Fibroblast of lung (primary cell): ENCODE measurements around the gene INTS2. TPM values are rescaled to one million over a fixed set of nuclear protein-coding genes. Genes with fewer than 3 reads are reported as not detected.

Experiments
- DNase-seq, 2 donors: peaks; one replicate each; pipeline versions ENCODE4 v3.0.0 to v3.0.0-alpha.2; 2010; ENCODE audit warnings: low read depth in 2 of 2
- H2AFZ ChIP-seq: 2 replicates; pipeline ENCODE4 v1.5.1; 2012; ENCODE audit warnings: low read length, control low read depth, inconsistent platforms
- H3K27ac ChIP-seq: 2 replicates; pipeline ENCODE4 v1.5.1; 2011; ENCODE audit warnings: low read length, control low read depth; ENCODE audit not compliant: insufficient read depth
- H3K27me3 ChIP-seq: 2 replicates; pipeline ENCODE4 v1.5.1; 2011; ENCODE audit warnings: mild to moderate bottlenecking, low read length; ENCODE audit not compliant: control insufficient read depth, insufficient read depth
- H3K36me3 ChIP-seq: 2 replicates; pipeline ENCODE4 v1.5.1; 2011; ENCODE audit warnings: low read length; ENCODE audit not compliant: control insufficient read depth, insufficient read depth
- H3K4me1 ChIP-seq: 2 replicates; pipeline ENCODE4 v1.5.1; 2011; ENCODE audit warnings: low read length; ENCODE audit not compliant: control insufficient read depth, insufficient read depth; ENCODE audit errors: extremely low read depth
- H3K4me2 ChIP-seq: 2 replicates; pipeline ENCODE4 v1.5.1; 2011; ENCODE audit warnings: low read length, control low read depth; ENCODE audit not compliant: insufficient read depth; ENCODE audit errors: extremely low read depth
- H3K4me3 ChIP-seq, 4 experiments: fragments of 200-600 bp in 1 of 4; sonication (generic) in 1 of 4; replicated peaks in 1 of 4; 2 replicates each; pipeline ENCODE4 v1.5.1; 2011 to 2016; ENCODE audit warnings: low read length in 4 of 4, low read depth in 3 of 4, mild to moderate bottlenecking in 3 of 4, control low read depth in 2 of 4, inconsistent platforms in 1 of 4, mixed read lengths in 1 of 4; ENCODE audit not compliant: insufficient read depth in 1 of 4; ENCODE audit errors: control extremely low read depth in 1 of 4
- H3K79me2 ChIP-seq: 2 replicates; pipeline ENCODE4 v1.5.1; 2012; ENCODE audit warnings: mild to moderate bottlenecking, low read length, inconsistent platforms; ENCODE audit not compliant: control insufficient read depth, insufficient read depth
- H3K9ac ChIP-seq: 2 replicates; pipeline ENCODE4 v1.5.1; 2011; ENCODE audit warnings: mild to moderate bottlenecking, low read length, control low read depth; ENCODE audit not compliant: insufficient read depth
- H3K9me3 ChIP-seq: 2 replicates; pipeline ENCODE4 v1.5.1; 2012; ENCODE audit warnings: low read depth, low read length; ENCODE audit not compliant: control insufficient read depth, insufficient read depth
- H4K20me1 ChIP-seq: 2 replicates; pipeline ENCODE4 v1.5.1; 2011; ENCODE audit warnings: low read length; ENCODE audit not compliant: control insufficient read depth, insufficient read depth; ENCODE audit errors: extremely low read depth
- EZH2 ChIP-seq: IDR thresholded peaks from 2 replicates; pipeline ENCODE4 v1.5.1; 2012; ENCODE audit warnings: low read length, control low read depth, mild to moderate bottlenecking; ENCODE audit errors: missing control alignments
- polyA plus RNA-seq, 2 donors: library from polyadenylated mRNA; depleted of rRNA in 1 of 2; stranded (reverse) in 1 of 2; unstranded in 1 of 2; fragments of >200 nt; gene quantifications; 2 replicates each; pipeline ENCODE4 v1.2.1, GENCODE V29; 2011 to 2012; ENCODE audit warnings: missing spikeins in 1 of 2
- total RNA-seq: library from RNA; depleted of rRNA; stranded (reverse); fragments of >200 nt; gene quantifications from 2 replicates; pipeline ENCODE4 v1.2.1, GENCODE V29; 2014
- TF ChIP-seq, protein P1 (sequence below), 2 donors: IDR thresholded peaks in 1 of 2; conservative IDR thresholded peaks in 1 of 2; 1 replicate in 1 of 2; 2 replicates in 1 of 2; pipeline ENCODE4 v1.5.1; 2011 to 2012; ENCODE audit warnings: low read length in 2 of 2, control low read depth in 1 of 2, inconsistent platforms in 1 of 2, low read depth in 1 of 2, mild to moderate bottlenecking in 1 of 2

INTS2 gene
- total and polyA plus RNA-seq, 2 donors (not counting 1 experiment from before 2014, with no cell fraction given): 9.3 to 16.0 TPM

DNA sequence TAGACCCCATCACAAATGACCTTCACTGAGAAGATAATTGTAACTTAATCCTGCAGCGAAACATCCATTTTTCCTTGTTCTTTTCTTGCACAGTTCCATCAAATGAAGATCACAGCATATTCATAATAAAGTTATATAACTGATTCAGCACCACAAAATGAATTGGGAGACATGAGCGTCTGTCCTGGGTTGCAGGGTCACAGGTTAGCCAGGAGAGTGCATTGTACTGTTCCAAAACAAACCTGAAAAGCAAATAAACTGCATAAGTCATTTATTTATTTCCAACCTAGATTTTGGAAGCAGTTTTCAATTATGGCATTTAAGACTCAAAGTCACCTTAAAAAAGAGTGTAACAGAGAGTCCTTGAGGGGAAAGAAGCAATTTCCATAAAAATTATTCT, 18.6 kb upstream of the INTS2 start:
- H3K9ac ChIP-seq: no peak overlapping the region
- no peaks in the 10 kb centered on the region for H3K79me2 ChIP-seq
- no peak for TF ChIP-seq EZH2
- TF ChIP-seq, protein P1, sequence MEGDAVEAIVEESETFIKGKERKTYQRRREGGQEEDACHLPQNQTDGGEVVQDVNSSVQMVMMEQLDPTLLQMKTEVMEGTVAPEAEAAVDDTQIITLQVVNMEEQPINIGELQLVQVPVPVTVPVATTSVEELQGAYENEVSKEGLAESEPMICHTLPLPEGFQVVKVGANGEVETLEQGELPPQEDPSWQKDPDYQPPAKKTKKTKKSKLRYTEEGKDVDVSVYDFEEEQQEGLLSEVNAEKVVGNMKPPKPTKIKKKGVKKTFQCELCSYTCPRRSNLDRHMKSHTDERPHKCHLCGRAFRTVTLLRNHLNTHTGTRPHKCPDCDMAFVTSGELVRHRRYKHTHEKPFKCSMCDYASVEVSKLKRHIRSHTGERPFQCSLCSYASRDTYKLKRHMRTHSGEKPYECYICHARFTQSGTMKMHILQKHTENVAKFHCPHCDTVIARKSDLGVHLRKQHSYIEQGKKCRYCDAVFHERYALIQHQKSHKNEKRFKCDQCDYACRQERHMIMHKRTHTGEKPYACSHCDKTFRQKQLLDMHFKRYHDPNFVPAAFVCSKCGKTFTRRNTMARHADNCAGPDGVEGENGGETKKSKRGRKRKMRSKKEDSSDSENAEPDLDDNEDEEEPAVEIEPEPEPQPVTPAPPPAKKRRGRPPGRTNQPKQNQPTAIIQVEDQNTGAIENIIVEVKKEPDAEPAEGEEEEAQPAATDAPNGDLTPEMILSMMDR (conservative IDR thresholded peaks at IDR 0.05 in 1 of 2, IDR thresholded peaks at IDR 0.05 in 1 of 2; ENCODE audit: low read depth in 1 of 2, low read length in 2 of 2): no peak
- H4K20me1 ChIP-seq: no peaks in the 10 kb centered on the region
- no peak overlapping the region for H2AFZ ChIP-seq
- peaks cover 7% of the 10 kb centered on the region for H3K36me3 ChIP-seq
- H3K4me3 ChIP-seq: no peak overlapping the region
- no peak overlapping the region for H3K4me2 ChIP-seq
- DNase-seq: no peak
- H3K4me1 ChIP-seq: no peaks in the 10 kb centered on the region
- no peak overlapping the region for H3K27ac ChIP-seq
- no peaks in the 10 kb centered on the region for H3K27me3 ChIP-seq
- no peaks in the 10 kb centered on the region for H3K9me3 ChIP-seq

DNA sequence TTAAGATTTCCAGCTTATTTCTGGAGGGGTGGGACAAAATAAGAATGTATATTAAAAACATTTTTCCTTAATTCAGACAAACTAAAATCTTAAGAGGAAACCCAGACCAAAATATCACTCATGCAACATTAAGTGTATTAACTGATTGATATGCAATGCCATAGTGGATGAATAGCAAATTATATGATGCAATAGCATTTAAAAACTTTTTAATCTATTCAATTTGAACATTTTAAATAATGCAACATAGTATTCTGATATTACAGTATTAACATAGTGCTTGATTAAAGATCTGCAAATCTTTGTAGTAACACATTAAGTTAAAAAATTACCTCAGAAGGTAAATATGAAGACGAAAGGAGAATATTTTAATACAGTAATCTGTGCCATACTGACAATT, 15.3 kb upstream of the INTS2 start:
- Histone ChIP-seq H3K27ac (no peak overlapping the region), H3K36me3 (no peaks in the 10 kb centered on the region), H3K9me3 (no peaks in the 10 kb centered on the region), H3K4me3 (no peak overlapping the region), H4K20me1 (no peaks in the 10 kb centered on the region), H3K4me2 (no peak overlapping the region), H3K27me3 (no peaks in the 10 kb centered on the region), H3K9ac (no peak overlapping the region), H2AFZ (no peak overlapping the region), H3K4me1 (no peaks in the 10 kb centered on the region), H3K79me2 (no peaks in the 10 kb centered on the region)
- no peak for DNase-seq
- TF ChIP-seq EZH2: no peak
- TF ChIP-seq, protein P1 (conservative IDR thresholded peaks at IDR 0.05 in 1 of 2, IDR thresholded peaks at IDR 0.05 in 1 of 2; ENCODE audit: low read depth in 1 of 2, low read length in 2 of 2): no peak

DNA sequence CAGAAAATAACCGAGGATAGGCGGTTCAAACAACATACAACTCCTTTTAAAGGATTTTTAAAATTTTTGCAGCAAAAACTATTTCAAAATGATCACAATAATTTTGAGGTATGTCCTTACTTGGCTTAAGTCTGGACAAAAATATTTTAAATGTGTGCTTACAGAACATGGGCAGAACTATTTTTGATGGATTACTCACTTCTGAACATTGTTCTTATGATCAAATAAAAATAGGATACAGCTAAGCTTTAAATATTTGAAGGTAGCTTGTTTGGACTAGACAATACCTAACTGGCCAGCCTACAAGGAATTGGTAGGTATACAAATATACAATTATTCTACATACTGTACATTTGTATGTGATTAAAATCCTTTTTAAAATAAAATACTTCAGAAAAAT, 14.3 kb upstream of the INTS2 start:
- Histone ChIP-seq H3K36me3 (no peaks in the 10 kb centered on the region), H3K9ac (no peak overlapping the region), H3K27me3 (no peaks in the 10 kb centered on the region), H3K4me2 (no peak overlapping the region), H2AFZ (no peak overlapping the region), H3K4me3 (no peak overlapping the region), H3K79me2 (no peaks in the 10 kb centered on the region), H4K20me1 (no peaks in the 10 kb centered on the region), H3K9me3 (no peaks in the 10 kb centered on the region), H3K4me1 (no peaks in the 10 kb centered on the region), H3K27ac (no peak overlapping the region)
- TF ChIP-seq, protein P1 (conservative IDR thresholded peaks at IDR 0.05 in 1 of 2, IDR thresholded peaks at IDR 0.05 in 1 of 2; ENCODE audit: low read depth in 1 of 2, low read length in 2 of 2): no peak
- TF ChIP-seq EZH2: no peak
- DNase-seq: no peak
